Measurements from ENCODE around the gene UTS2B.
"Not testable (repeated sequence)": the region's sequence is repeated elsewhere in the genome, so short reads cannot be mapped to it uniquely, and the experiment has no call there.

Gene UTS2B

DNA sequence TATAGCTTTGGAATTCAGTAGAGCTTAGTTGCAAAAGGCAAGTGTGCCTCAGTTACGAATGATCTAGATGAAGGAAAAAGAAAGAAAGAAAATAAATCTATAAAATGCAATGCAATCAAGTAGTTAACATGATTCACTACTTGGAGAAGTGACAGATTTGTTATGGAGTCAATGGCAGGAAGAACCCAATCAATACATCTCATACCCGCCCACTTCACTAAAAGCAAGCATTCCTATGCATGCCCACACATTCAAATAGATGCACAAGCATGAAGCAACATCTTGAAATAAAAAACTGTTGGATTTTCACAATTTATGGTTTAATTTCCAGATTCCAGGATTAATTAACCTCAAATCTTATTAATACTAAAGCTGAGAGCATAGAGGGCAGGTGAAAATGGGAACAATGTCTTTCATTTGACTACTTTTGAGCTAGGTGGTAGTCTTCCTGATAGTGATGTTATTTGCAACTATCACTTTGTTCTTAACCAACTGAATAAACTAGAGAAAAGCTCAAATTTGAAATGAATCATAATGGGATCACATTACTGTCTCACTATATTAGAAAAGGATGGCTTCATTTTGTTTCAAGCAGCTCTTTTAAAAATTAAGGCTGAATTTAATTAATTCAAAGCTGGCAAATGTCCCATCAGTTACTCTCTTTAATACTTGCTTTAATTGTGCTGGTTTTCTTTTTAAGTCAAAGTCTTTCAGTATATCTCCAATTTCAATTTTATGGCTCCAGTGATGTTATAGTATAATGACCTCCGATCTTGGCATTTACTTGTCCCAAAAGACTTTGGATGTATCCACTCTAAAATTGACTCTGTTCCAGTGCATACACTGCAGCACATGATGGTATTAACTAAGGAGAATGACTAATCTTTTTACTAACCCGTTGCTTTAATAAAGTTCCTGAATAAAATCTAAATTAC, 47.8 kb downstream of the UTS2B start:
- no peak for DNase-seq (ENCODE audit: low read depth in 1 of 2, low spot score in 1 of 2)

DNA sequence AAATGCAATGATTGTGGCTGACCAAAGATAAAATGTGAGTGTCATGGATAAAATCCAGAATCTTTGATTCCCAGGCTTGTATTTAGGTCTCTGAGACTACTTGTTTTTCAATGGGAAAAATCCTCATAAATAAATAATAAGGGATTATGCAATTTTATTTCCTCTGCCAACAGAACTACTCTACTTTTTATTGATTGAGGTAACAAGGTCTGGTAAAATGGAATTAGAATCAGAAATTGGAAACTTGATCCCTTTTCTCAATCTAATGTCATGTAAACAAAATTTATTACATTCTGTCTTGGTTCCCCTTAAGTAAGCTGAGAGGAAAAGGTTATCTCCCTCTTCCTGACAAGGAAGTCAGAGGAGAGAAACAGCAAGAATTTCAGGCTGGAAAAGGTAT, 49.4 kb downstream of the UTS2B start:
- no peak for DNase-seq (ENCODE audit: low read depth in 1 of 2, low spot score in 1 of 2)

DNA sequence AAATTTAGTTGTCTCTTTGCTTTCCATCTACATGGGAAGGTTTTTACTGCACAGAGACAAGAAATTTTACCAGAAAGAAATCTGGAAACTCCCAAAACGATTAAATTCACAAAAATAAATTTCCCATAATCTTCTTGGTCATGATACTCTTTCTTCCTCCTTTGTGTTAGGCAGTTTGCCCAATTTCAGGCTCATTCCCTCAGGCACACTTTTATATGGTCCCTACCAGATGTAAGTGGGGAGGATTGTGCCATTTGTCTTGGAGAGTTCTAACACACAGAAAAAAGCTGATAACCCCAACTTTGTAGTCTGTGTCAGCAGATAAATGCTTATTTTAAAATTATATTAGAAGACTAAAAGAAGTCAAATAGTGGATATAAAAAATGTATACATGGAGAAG, 50.2 kb downstream of the UTS2B start:
- no peak for DNase-seq (ENCODE audit: low read depth in 1 of 2, low spot score in 1 of 2)

DNA sequence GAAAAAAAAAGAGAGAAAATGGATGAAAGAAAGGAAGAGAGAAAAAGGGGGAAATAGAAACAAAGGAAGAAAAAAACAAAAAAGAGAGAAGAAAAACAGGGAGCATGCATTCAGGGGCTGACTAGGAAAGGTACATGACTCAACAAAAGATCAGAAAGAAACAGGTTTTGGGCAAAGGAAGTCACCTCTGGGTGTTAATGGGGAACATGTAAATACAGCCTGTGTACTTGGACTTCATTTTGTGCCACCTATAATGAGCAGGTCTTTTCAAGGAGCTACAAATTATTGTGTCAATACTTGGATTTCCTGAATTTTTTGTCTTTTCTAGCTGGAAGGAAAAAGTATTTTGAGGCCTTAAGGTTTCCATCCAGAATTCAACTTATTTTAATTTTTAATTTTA, 54.6 kb downstream of the UTS2B start:
- no peak for DNase-seq (ENCODE audit: low read depth in 1 of 2, low spot score in 1 of 2)

DNA sequence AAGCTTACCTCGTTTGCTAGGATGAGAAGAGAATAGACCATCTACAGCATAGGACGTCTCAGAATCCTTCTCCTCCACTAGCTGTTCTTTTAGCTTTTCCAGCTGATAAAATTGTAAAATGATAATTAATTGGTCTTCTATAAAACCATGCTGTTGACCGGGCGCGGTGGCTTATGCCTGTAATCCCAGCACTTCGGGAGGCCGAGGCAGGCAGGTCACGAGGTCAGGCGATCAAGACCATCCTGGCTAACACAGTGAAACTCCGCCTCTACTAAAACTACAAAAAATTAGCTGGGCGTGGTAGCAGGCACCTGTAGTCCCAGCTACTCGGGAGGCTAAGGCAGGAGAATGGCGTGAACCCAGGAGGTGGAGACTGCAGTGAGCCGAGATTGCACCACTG, 55.1 kb downstream of the UTS2B start:
- DNase-seq (ENCODE audit: low read depth in 1 of 2, low spot score in 1 of 2) = not testable (repeated sequence)

DNA sequence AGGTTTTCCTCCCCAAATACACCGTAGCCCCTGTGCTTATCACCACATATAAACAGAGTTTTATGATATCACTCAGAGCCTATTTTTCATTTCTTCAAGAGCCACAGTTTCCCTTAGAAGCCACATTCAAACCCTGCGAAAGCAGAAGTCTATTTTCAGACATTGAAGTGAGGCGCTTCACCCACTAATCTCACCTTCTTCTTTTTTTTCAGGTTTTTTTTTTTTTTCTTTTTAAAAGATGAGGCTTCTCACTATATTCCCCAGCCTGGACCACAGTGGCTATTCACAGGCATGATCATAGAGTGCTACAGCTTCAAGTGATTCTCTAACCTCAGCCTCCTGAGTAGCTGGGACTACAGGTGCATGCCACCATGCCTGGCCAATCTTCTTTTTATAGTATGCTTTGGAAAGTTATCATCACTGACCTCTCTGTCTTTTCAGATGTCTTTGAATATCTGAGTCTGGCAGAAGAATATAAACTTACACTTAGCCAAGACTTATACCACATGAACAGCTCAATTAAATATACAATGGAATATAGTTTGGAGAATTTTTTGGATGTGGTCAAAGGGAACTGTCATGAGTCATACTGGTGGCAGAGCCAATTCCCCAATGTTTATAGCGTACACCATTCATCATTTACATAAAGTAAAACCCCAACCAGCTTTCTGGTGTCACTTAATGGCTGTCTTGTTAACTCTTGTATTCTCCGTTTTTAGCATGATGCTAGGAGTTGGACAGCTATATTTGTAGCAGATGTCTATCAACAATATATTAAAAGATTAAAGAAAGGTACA, 60.8 kb downstream of the UTS2B start:
- DNase-seq (ENCODE audit: low read depth in 1 of 2, low spot score in 1 of 2) = no peak

DNA sequence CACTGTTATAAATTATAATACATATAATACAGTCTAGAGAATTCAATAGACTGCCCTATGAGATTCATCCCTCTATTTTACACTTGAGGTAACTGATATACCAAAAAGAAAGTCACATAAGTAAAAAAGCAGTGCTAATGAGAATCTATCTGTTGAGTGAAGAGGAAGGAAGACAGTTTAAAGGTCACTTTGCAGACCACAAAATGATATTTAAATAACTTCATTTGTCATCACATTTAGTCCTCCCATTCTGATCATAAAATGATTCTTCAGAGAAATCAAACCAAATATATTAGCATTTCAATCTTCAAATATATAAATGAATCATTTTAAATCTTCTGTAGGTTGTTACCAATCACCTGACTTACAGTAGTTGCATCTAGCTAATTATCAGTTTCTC, 61.6 kb downstream of the UTS2B start:
- DNase-seq (ENCODE audit: low read depth in 1 of 2, low spot score in 1 of 2) = no peak

DNA sequence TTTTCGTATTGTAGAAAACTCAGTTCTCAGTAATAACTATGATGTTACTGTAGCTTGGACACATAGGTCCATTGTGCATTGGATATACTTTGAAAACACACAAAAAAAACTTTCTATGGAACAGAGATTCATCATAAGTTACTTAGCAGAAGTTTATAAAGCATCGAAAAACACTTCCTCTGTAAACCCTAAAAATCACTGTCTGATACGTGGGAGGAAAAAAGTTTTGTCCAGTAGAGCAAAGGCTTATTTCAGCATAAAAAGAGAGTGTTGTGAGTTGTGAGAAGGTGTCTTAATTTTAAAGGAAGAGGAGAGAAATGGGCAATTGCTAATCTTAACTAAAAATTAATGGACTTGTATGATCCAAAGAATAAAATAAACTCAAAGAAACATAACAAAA, 66.5 kb downstream of the UTS2B start:
- DNase-seq (ENCODE audit: low read depth in 1 of 2, low spot score in 1 of 2) = no peak

DNA sequence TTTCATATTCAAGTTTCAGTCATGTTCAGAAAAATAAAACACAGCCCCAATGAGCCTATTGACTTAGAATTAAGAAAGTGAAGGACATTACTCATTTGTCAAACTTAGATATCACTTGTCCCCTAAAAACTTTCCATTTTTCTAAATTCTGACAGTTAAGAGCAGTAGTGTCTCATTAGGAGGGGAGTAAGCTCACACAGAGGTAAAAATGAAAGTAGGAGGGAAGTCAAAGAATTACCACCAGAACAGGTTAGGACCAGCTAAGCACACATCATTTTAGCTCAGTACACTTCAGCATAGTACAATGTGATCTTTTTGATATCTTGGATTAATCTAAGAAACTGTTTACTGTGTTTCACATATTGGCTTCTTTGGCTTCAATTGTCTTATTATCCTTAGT, 67.0 kb downstream of the UTS2B start:
- DNase-seq (ENCODE audit: low read depth in 1 of 2, low spot score in 1 of 2) = no peak

DNA sequence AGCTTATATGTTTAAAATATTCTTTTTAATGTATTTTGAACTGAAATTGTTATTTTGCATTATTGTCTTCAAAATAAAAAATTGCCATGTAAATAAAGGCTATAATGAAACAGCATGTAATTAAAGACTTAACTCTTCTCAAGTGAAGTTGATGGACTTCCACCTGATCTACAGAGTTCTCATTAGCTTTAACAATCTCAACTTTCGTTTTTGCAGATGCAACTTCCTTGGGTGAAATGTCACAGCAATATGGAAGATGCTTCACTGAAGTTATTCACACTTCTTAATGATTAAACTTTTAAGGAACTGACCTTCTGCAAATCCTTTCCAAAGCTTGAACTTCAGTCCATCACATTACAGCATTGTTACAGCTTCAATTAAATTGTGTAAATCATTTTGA, 67.7 kb downstream of the UTS2B start:
- no peak for DNase-seq (ENCODE audit: low read depth in 1 of 2, low spot score in 1 of 2)

DNA sequence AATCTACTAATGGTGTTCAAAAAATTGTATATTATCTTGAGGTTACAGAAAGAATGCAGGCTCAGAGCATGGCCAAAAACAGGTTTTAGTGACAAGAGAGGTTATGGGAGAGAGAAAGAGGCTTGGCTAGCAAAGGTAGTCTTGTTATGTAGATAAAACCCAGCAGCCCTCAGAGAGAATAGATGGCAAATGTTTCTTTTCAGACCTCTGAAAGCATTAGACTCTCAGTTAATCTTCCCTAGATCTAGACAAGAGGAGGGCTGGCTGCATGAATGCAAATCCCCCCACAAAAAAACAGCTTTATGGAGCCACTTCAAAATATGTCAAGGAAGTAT, 69.1 kb downstream of the UTS2B start:
- DNase-seq (ENCODE audit: low read depth in 1 of 2, low spot score in 1 of 2) = no peak

DNA sequence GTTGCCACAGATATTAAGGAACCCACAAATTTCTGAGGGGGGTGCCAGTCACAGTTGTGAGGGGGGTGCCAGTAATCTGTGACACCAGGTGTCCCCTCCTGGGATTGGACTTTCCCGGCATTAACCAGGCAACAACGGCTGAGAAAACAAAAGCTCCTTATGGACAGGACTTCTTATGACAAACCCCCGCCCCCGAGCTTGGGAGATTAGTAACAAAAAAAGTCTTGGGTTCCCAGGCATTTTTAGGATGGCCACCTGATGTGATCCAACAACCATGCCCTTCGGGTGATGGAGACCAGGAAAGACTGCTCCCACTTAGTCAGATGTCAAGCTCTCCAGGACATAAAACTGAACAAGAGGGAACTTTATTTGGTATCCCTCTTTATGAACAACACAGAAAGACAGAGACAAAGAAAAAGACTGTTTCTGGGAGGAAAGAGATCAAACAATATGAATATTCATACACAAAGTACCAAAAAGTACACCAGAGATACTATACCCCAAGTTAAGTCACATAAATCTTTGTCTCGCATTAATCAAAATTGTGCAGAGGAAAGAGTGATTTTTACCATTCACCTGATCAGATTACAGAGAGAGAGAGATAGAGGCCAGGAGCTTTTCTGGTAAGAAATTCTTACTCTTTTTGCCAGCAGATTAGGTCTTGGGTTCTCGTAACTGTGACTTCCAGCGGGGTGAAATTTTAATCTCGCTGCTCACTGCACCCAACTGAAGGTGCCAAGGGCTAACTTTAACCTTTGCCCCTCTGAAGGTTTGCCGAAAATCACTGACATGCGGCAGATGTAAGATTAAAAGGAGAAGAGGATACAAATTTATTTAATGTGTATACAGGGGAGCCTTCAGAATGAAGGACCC, 69.7 kb downstream of the UTS2B start:
- no peak for DNase-seq (ENCODE audit: low read depth in 1 of 2, low spot score in 1 of 2)

DNA sequence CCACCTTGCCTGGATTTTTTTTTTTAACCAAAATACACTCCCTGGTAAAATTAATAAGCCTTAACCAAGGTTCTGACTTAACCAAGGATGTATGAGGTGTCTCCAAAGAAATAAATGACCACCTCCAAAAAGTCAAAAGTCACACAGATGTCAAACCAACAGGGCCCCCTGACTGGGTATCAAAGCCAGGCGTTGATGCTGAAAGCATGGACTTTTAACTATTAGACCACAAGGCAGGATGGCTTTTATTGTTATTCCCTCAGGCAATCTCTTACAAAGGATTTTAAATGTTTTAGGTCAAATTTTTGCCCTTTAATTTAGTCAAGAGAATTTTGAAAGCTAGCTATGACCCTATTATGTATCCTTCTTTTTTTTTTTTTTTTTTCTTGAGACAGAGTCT, 70.8 kb downstream of the UTS2B start:
- no peak for DNase-seq (ENCODE audit: low read depth in 1 of 2, low spot score in 1 of 2)

DNA sequence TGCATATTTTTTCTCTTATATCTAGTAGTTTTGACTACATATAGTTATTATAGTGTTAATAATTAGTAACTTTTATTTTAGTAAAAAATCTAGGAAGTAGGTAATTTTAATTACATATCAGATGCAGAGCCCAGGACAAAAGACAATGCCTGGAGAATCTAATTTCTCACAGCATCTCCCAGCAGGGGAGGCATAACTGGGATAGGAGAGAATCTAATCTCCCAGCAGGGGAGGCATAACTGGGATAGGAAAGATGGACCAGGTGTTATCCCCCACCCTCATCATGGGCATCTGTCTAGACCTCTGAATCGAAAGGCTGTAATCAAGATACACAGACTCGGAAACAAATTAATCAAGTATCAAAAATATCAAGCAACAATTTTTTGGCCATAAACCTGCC, 73.0 kb downstream of the UTS2B start:
- DNase-seq (ENCODE audit: low read depth in 1 of 2, low spot score in 1 of 2) = no peak

DNA sequence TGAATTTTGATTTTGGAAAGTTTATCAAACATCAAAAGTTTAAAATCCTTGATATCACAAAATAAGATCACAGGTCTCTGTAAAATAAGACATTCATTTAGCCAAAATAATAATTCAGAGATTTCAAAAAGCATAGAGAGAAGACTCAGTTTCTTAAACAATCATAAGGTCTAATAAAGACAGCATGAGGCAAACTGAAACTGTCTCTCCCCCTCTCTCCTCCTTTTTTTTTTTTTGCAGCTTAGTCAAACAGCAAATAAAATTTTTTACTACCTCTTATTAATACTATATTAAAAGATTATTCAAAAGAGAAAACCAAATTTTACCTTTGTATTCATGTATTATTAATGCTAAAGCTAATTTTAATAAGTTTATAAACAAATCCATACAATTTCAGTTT, 73.9 kb downstream of the UTS2B start:
- no peak for DNase-seq (ENCODE audit: low read depth in 1 of 2, low spot score in 1 of 2)

DNA sequence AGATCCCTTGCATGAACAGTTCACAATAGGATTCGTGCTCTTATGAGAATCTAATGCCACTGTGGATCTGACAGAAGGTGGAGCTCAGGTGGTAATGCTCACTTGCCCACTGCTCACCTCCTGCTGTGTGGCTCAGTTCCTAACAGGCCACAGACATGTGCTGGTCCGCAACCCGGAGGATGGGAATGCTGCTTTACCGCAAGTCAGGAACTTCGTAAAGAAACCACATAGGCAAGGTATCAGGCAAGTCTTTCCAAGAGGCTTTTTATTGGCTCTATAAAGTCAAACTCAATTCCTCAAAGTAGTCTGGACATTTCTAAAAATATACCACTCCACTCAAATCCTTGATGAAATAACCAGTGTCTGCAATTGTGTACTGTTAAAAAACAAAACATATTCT, 75.2 kb downstream of the UTS2B start:
- no peak for DNase-seq (ENCODE audit: low read depth in 1 of 2, low spot score in 1 of 2)

DNA sequence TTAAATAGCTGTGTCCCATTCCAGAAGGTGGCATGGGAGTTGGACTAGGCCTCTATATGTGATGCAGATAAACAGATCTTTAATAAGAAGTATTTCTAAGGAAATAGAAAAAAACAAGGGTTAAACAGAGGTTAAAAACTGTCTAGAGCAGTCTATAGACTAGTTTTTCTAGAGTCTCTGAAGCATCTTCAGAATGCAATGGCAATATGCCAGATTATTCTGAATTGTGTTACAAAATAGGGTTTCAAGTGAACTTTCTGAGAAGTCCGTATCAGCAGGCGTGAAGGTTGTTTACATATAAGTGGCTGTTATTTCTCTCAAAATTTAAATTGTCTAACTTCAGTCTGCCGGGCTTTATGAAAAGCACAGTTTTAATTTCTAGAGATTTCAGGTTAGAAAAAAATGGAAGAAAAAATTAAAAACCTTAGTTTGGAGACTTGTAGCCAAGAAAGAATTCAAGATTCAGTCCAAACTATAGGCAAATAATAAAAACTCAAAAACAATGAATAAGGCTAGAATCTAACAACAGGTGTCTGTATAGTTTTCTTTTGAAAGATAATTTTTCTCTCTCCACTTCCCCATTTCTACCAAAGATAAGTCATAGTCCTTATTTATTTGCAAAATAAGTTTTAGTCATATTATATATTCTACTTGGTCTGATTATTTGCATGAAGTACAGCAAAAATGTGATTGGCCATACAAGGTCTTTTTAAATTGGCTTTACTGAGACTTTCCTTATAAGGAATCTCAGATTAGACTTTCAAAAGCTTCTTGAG, 76.0 kb downstream of the UTS2B start:
- DNase-seq (ENCODE audit: low read depth in 1 of 2, low spot score in 1 of 2) = no peak

DNA sequence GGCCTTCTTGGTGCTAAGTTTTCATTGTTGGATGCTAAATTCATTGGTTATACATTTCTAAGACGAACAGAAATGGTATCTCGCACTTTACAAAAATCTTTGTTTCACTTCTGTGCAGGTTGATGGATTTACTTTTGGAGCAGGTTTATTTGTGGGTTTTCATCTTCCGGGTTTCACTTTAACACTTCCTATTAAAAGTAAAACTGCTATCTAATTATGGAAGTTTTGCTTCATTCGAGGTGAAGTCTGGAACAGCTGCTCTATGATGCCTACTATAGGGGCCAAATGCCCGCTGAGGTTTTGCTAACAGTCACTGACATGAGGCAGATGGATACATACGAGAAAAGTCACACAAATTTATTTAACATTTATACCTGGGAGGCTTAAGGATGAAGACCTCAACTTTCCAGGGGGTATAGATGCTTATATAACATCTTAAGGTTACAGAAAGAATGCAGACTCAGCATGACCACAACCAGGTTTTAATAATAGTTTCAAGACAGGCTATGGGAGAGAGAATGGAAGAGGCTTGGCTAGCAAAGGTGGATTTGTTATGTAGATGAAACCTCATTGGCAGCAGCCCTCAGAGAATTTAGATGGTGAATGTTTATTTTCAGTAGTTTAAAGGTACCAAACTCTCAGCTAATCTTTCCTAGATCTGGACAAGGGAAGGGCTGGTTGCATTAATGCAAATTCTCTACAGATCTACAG, 77.1 kb downstream of the UTS2B start:
- DNase-seq (ENCODE audit: low read depth in 1 of 2, low spot score in 1 of 2) = no peak

DNA sequence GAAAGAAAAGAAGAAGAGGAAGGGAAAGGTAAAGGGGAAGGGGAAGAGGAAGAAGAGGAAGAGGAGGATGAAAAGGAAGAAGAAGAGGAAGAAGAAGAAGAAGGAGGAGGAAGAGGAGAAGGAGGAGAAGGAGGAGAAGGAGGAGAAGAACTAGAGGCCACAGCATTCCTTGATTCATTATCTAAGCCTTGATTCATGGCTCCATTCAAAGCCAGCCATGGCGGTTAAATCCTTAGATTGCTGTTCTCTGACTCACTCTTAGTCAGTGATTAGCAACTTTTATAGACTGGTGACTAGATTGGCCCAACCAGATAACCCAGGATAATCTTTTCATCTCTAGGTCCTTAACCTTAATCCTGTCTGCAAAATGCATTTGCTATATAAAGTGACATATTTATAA, 83.7 kb downstream of the UTS2B start:
- no peak for DNase-seq (ENCODE audit: low read depth in 1 of 2, low spot score in 1 of 2)

DNA sequence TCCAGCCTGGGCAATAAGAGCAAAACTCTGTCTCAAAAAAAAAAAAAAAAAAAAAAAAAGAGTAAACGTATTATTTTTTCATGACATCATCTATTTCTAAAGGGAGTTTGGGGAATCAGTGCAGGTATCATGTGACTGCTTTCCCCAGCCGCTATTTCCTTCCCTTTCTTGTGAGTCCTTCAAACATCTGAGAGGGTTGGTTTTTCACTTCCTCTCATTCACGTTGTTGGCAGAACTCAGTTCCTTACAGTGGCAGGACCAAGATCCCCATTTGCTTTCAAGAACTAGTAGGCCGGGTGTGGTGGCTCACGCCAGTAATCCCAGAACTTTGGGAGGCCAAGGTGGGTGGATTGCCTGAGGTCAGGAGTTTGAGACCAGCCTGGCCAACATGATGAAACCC, 84.3 kb downstream of the UTS2B start:
- DNase-seq (ENCODE audit: low read depth in 1 of 2, low spot score in 1 of 2) = not testable (repeated sequence)

Measured in activated CD4-positive, alpha-beta T cell treated with anti-CD3 and anti-CD28 coated beads, Interleukin-2, amount 50 U/mL, for 24 hours (primary cell).